Activated T-cell treated with anti-CD3 and anti-CD28 coated beads, Interleukin-2, amount 50 U/mL, for 4 hours (primary cell): ENCODE results near the gene WWOX. TPM values are rescaled to one million over a fixed set of nuclear protein-coding genes. Genes with fewer than 3 reads are reported as not detected.

Experiments used
- ATAC-seq, 2 donors: fragments of 200-7000 bp; cut with Tn5 transposase; one replicate each; pipeline ENCODE4 v1.10.0; 2021
- DNase-seq: peaks from one replicate; pipeline ENCODE4 v3.0.0-alpha.2; 2020
- H3K27me3 Mint-ChIP-seq: one replicate; pipeline ENCODE4 v1.8.0; 2021; ENCODE audit warnings: low read depth, mixed read lengths
- H3K36me3 Mint-ChIP-seq: one replicate; pipeline ENCODE4 v1.8.0; 2022; ENCODE audit warnings: mixed read lengths; ENCODE audit not compliant: insufficient read depth
- H3K4me1 Mint-ChIP-seq: one replicate; pipeline ENCODE4 v1.8.0; 2021; ENCODE audit warnings: low read depth, mixed read lengths
- H3K4me3 Mint-ChIP-seq: one replicate; pipeline ENCODE4 v1.8.0; 2021; ENCODE audit warnings: mild to moderate bottlenecking, moderate library complexity, mixed read lengths
- H3K9me3 Mint-ChIP-seq: one replicate; pipeline ENCODE4 v1.8.0; 2021; ENCODE audit warnings: mixed read lengths
- total RNA-seq, 3 donors: library from RNA; stranded (reverse); gene quantifications; one replicate each; pipeline ENCODE4 v1.2.1, GENCODE V29; 2021

Gene WWOX
- total RNA-seq, 3 donors from 2014 or later = 13.9 to 19.1 (median 18.9) TPM

DNA sequence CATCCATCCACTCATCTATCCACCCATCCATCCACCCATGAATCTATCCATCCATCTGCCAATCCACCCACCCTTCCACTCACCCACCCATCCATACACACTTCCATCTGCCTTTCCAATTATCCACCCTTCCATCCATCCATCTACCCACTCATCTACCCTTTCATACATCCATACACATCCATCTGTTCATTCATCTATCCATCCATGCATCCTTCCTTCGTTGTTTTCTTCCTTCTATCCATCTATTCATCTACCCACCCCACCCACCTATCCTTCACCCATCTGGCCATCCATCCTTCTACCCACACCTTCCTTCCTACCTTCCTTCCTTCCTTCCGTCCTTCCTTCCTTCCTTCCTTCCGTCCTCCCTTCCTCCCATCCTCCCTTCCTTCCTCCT lies 106.1 kb downstream of the WWOX start:
- Mint-ChIP-seq H3K4me1 (no peaks in the 10 kb centered on the region), H3K27me3 (no peaks in the 10 kb centered on the region), H3K9me3 (no peaks in the 10 kb centered on the region), H3K36me3 (peaks cover 4% of the 10 kb centered on the region), H3K4me3 (no peak overlapping the region)
- DNase-seq = no peak
- no peak for ATAC-seq

DNA sequence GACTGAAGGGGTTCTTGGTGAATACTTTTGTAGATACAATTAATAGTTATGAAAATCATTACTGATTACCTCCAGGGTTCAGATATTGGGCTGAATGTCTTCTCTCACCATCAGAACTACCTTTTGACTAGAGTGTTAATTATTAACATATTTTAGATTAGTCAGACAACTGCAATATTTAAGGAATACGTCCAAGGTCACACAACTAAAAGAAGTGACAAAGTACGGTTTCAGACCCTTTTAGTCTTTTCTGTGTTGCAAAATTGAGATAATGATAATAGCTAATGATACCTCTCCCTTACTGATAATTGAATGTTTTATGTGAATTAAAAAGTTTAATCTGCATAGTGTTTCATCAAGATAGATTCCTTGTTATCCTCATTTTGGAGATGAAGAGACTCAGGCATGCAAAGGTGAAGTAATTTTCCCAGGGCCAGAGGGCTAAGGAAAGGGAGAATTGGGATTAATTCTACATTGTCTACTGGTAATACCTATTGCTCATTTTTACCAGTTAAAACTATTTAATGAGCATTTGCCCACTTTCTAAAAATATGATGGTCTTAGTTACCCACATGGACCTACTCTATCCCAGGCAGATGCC lies 107.3 kb downstream of the WWOX start:
- H3K4me3 Mint-ChIP-seq = no peak overlapping the region
- H3K27me3 Mint-ChIP-seq = no peaks in the 10 kb centered on the region
- no peaks in the 10 kb centered on the region for H3K4me1 Mint-ChIP-seq
- ATAC-seq = no peak
- H3K9me3 Mint-ChIP-seq = no peaks in the 10 kb centered on the region
- peaks cover 4% of the 10 kb centered on the region for H3K36me3 Mint-ChIP-seq
- no peak for DNase-seq

DNA sequence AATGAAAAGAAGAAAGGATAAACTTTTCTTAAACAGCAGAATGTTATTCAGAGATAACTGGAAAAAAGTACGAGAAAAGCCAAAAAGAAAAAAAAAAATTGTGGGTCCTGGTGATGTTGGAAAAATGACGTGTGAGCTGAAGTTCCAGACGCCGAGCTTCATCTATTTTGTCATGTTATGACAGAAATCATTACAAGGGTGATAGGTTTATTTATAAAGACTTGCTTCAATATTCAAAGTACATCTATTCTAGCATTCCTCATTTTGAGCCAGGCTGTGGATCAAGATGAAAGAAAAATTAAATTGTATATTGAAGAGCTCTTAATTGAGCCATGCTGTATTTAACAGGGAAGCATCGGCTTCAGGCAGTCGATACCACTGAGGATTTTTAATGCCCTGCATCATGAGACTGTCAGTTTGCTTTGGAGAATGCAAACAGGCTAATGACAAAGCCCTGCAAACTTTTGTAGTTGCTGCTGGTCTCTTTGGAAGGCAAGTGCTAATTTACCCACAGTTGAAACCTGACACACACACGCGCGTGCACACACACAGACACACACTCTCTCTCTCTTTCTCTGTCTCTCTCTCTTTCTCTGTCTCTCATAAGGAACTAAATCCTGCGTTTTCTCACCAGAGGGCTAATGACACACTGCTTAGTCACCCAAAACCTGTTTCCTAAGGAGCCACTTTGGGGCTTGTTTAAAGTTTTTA lies 110.7 kb downstream of the WWOX start:
- H3K4me3 Mint-ChIP-seq = no peak overlapping the region
- H3K27me3 Mint-ChIP-seq = no peaks in the 10 kb centered on the region
- no peak for ATAC-seq
- H3K9me3 Mint-ChIP-seq = no peaks in the 10 kb centered on the region
- H3K36me3 Mint-ChIP-seq = peaks cover 1% of the 10 kb centered on the region
- H3K4me1 Mint-ChIP-seq = no peaks in the 10 kb centered on the region
- no peak for DNase-seq

DNA sequence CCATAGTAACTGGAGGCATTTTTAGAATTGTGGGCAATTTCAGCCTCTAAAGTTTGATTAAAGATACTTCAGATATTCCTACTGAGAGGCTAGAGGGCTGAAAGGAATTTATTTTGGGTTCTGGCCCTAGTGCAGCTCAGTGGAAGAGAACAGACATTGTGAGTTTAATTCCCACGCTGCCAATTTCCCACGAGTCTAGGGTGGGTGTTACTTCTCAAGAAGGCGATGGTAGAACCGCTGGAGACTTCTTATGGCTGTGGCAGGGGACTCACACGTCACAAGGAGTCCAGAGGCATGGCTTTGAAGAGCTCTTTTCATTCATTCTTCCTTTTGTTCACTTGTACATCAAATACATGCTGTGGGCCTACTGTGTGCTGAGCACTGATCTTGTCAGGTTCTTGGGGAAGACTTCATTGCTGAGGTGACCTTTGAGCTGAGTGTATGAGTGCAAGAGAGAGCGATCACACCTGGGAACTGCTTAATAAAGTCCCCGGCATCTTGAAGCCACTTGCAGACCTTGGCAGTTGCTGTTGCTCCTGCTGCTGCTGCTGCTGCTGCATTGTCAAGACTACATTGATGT lies 111.7 kb downstream of the WWOX start:
- H3K36me3 Mint-ChIP-seq = peaks cover 1% of the 10 kb centered on the region
- DNase-seq = no peak
- H3K4me1 Mint-ChIP-seq = no peaks in the 10 kb centered on the region
- no peak for ATAC-seq
- H3K9me3 Mint-ChIP-seq = no peaks in the 10 kb centered on the region
- H3K4me3 Mint-ChIP-seq = no peak overlapping the region
- no peaks in the 10 kb centered on the region for H3K27me3 Mint-ChIP-seq

DNA sequence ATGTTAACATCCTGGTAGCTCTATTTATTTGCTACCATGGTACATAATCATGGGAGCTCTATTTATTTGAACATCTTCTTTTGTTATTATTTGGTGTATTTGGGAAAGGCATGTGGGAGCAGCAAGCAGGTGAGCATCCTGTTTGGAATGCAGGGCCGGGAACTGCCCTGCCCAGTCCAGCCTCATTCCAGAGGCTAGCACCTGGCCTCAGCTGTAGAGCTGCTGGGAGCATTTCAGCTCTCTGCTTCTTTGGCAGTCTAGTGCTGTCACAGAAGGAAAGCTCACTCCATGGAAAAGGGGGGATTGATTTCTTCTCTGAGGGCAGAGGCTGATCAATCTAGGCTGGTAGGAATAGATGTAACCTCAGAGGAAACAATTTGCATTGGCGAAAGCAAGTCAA lies 112.5 kb downstream of the WWOX start:
- DNase-seq (no peak), ATAC-seq (no peak)
- H3K36me3 Mint-ChIP-seq = peaks cover 1% of the 10 kb centered on the region
- no peaks in the 10 kb centered on the region for H3K27me3 Mint-ChIP-seq
- no peaks in the 10 kb centered on the region for H3K4me1 Mint-ChIP-seq
- no peaks in the 10 kb centered on the region for H3K9me3 Mint-ChIP-seq
- no peak overlapping the region for H3K4me3 Mint-ChIP-seq

DNA sequence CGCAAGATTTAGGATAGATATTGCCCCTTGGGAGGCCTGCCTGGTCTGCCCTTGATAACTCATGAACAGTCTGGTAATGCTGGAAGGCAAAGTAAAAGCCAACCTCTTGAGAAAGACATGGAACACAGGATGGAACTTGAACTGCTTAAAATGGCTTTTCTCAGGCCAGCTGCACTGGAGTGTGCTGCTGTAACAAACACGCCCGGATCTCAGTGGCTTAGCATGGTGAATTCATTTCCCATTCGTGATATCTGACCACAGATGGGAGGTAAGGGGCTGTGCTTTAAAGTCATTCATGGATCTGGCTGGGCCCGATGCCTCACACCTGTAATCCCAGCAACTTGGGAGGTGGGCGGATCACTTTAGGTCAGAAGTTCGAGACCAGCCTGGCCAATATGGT lies 113.2 kb downstream of the WWOX start:
- DNase-seq = no peak
- Mint-ChIP-seq H3K9me3 (no peaks in the 10 kb centered on the region), H3K4me3 (no peak overlapping the region), H3K4me1 (no peaks in the 10 kb centered on the region), H3K27me3 (no peaks in the 10 kb centered on the region), H3K36me3 (peaks cover 1% of the 10 kb centered on the region)
- ATAC-seq = no peak

DNA sequence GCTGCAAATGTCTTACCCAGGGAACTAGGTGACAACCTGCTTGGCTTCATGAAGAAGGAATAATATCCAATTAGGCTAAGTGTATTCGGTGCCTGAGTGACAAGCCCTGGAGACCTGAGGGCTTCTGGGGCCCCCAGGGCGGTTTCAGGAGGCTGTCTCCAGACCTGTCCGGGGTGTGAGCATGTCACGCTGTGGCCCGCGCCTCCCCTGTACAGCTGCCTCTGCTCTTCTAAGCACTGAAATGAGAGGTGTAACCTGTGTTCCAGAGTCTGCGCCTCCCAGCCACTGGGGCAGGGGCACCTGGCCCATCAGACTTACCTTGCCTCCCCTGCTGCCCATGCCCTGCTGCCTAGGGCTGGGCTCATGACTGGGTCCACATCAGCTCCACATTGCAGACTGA lies 114.3 kb downstream of the WWOX start:
- H3K9me3 Mint-ChIP-seq = no peaks in the 10 kb centered on the region
- H3K27me3 Mint-ChIP-seq = no peaks in the 10 kb centered on the region
- ATAC-seq = no peak
- DNase-seq = no peak
- H3K4me3 Mint-ChIP-seq = no peak overlapping the region
- no peaks in the 10 kb centered on the region for H3K4me1 Mint-ChIP-seq
- peaks cover 1% of the 10 kb centered on the region for H3K36me3 Mint-ChIP-seq

DNA sequence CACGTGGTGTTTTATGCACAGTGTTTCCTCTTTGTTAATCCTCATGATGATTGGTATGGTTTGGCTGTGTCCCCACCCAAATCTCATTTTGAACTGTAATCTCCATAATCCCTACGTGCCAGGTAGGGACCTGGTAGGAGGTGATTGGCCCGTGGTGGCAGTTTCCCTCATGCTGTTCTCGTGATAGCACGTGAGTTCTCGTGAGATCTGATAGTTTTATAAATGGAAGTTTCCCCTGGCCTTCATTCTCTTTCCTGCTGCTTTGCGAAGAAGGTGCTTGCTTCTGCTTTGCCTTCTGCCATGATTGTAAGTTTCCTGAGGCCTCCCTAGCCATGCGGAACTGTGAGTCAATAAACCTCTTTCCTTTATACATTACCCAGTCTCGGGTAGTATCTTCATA lies 115.8 kb downstream of the WWOX start:
- DNase-seq (no peak), ATAC-seq (no peak)
- Mint-ChIP-seq H3K4me3 (no peak overlapping the region), H3K4me1 (no peaks in the 10 kb centered on the region), H3K27me3 (no peaks in the 10 kb centered on the region), H3K9me3 (no peaks in the 10 kb centered on the region), H3K36me3 (peaks cover 1% of the 10 kb centered on the region)

DNA sequence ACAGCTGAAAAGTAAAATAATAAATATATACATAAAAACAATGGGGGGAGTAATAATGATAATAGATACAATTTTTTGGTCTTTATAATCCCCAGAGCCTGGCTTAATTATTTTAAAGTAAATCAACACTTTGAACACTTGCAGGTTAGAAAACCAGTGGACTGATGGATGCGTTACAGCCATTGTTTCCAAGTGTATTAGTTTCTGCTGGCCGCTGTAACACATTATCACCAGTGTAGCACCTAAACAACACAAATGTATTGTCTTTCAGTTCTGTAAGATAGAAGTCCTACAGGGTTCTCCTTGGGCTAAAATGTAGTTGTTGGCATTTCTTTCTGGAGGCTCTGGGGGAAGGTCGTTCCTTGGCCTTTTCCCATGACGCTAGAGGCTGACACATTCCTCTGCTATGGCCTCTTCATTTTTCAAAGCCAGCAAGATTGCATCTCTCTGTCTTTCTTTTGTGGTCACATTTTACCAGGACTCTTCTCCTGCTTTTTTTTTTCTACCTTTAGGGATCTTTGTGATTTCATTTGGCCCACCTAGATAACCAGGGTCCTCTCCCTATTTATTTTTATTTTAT lies 116.8 kb downstream of the WWOX start:
- Mint-ChIP-seq H3K27me3 (no peaks in the 10 kb centered on the region), H3K4me3 (no peak overlapping the region), H3K9me3 (no peaks in the 10 kb centered on the region), H3K36me3 (peaks cover 1% of the 10 kb centered on the region), H3K4me1 (no peaks in the 10 kb centered on the region)
- no peak for ATAC-seq
- DNase-seq = no peak

DNA sequence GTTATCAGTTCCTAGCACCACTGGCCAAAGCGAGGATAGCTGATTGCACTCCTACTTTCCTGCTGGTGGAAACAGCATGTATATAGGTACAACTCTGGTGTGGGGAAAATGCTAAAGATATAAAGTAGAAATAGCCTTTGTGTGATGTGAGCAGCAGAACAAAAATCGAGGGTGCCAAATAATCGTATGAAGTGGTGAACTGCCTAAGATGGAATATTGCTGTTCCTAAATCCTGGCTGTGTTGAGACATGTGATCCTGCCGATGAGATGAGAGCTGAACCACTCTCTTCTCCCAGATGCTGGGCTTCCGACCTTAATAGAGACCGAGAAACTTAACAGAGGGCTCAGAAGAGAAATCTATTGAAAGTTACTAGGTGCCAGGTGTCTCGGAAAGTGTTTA lies 117.8 kb downstream of the WWOX start:
- no peak for DNase-seq
- Mint-ChIP-seq H3K4me1 (no peaks in the 10 kb centered on the region), H3K36me3 (peaks cover 1% of the 10 kb centered on the region), H3K27me3 (no peaks in the 10 kb centered on the region), H3K9me3 (no peaks in the 10 kb centered on the region), H3K4me3 (no peak overlapping the region)
- ATAC-seq = no peak

DNA sequence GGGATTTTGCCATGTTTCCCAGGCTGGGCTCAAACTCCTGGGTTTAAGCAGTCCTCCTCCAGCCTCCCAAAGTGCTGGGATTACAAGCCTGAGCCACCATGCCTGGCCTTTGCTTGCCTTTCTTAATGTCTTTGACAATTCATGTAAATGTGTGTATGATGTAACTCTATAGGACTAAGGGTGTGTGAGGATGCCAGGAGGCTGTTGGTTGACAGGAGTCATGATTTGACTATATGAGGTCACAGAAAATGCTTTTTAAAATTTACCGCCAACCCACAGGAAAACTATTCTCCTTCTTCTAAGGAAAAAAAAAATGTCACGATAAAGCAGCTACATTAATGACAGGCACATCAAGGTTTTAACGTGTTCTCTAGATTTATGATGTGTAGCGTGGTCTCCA lies 118.8 kb downstream of the WWOX start:
- peaks cover 1% of the 10 kb centered on the region for H3K36me3 Mint-ChIP-seq
- H3K4me1 Mint-ChIP-seq = no peaks in the 10 kb centered on the region
- no peaks in the 10 kb centered on the region for H3K27me3 Mint-ChIP-seq
- ATAC-seq (no peak), DNase-seq (no peak)
- no peak overlapping the region for H3K4me3 Mint-ChIP-seq
- H3K9me3 Mint-ChIP-seq = no peaks in the 10 kb centered on the region

DNA sequence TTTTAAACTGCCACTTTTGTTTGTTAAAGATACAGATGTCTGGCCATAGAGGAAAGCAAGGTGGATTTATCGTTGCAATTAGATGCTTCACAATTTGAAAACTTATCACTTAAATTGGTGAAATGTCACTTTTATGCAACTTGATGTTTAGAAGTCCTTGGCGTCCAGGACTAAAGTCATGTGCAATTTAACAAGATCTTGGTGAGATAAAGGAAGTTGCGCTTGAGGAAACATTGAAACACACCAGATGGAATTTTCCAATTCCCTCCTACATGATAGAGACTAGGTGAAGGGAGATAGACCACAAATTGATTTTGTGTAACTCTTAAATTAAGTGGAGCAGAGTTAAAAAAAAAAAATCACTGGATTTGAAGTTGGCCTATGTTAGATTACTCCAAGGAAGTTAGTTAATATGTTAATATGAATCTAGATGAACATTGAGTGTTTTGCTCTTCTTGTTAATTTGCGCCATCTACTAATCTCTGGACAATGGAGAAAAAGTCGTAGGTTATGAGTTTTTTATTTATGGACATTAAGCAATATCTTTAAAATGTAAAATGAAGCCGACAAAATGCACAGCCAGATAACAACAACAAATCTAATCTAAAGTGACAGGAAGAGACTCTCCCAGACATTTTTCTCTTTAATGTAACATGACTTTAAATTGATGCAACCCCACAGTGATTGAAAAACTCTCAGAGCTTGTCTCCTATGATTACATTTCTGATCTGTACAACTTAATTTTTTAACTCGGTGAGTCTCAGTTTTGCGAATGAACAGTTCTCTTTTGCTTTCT lies 119.6 kb downstream of the WWOX start:
- H3K4me3 Mint-ChIP-seq = no peak overlapping the region
- ATAC-seq = no peak
- no peak for DNase-seq
- no peaks in the 10 kb centered on the region for H3K9me3 Mint-ChIP-seq
- no peaks in the 10 kb centered on the region for H3K4me1 Mint-ChIP-seq
- no peaks in the 10 kb centered on the region for H3K27me3 Mint-ChIP-seq
- H3K36me3 Mint-ChIP-seq = peaks cover 1% of the 10 kb centered on the region

DNA sequence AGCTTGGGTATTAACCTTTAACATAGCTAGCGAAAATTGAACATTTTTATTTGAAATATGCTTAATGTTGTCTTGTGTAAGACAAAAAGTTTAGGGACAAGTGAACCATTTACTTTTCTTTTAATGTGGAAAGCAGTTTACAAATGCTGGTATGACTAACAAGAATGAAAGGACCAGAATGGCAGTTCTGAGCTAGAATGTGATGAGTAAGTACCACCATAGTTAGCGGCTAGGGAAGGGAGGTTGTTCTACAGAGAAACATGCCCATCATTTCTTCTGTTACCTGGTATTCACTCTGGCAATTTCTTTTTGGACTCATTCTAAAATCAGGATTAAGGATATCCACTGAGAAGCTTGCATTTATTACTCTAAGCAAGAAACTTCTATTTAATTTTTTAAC lies 121.1 kb downstream of the WWOX start:
- Mint-ChIP-seq H3K36me3 (no peaks in the 10 kb centered on the region), H3K9me3 (no peaks in the 10 kb centered on the region), H3K4me1 (no peaks in the 10 kb centered on the region), H3K4me3 (no peak overlapping the region), H3K27me3 (no peaks in the 10 kb centered on the region)
- DNase-seq (no peak), ATAC-seq (no peak)

DNA sequence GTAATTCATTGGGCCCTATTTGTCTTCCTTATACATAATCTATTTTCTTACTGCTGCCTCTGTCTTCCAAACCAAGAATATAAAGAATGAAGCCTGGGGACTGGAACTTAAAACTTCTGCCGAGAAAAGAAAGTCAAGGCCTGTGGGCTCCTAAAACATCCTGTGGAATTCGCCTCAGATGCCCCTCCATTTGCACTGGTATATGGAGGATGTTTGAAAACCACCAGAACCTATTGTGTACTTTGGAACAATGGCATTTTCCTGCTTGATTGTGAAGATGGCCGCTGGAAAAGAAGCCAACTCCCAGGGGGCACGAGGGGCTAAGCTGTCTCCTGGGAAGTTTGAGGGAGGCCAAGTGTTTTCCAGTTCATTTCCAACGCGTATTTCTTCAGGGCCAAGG lies 122.4 kb downstream of the WWOX start:
- no peaks in the 10 kb centered on the region for H3K36me3 Mint-ChIP-seq
- no peaks in the 10 kb centered on the region for H3K27me3 Mint-ChIP-seq
- ATAC-seq = no peak
- no peaks in the 10 kb centered on the region for H3K4me1 Mint-ChIP-seq
- no peak for DNase-seq
- H3K9me3 Mint-ChIP-seq = no peaks in the 10 kb centered on the region
- H3K4me3 Mint-ChIP-seq = no peak overlapping the region
